A673 (cell line): ENCODE results near the gene WDR19. TPM values are rescaled to one million over a fixed set of nuclear protein-coding genes. Genes with fewer than 3 reads are reported as not detected.
"Not testable (repeated sequence)": the region's sequence is repeated elsewhere in the genome, so short reads cannot be mapped to it uniquely, and the experiment has no call there.

Experiments used
- BruUV-seq: library from RNA; stranded (reverse); fragments of 400-500 nt; replicated peaks from 2 replicates; lab custom pipeline; 2021; lab: Mats Ljungman, UMichigan
- CTCF ChIA-PET: fragments of 300-600 bp; sonication (Branson Sonifier 250); formaldehyde crosslinking; loops from one replicate; lab custom pipeline; 2022; ENCODE audit warnings: antibody characterized with exemption; lab: Charles Lee
- POLR2A ChIA-PET: fragments of 300-600 bp; sonication (Branson Sonifier 250); formaldehyde crosslinking; loops from one replicate; lab custom pipeline; 2022; ENCODE audit warnings: antibody characterized with exemption; ENCODE audit not compliant: low non-redundant PET; lab: Charles Lee
- DNase-seq: peaks from one replicate; pipeline ENCODE4 v3.0.0-alpha.2; 2015; ENCODE audit warnings: low spot score
- H3K27ac ChIP-seq: fragments of 200-600 bp; sonication (generic); 2 replicates; pipeline ENCODE4 v1.5.1; 2016; ENCODE audit warnings: mixed run types, low read depth, mild to moderate bottlenecking, mixed read lengths, antibody characterized with exemption, low read length; ENCODE audit not compliant: poor library complexity, severe bottlenecking
- H3K27me3 ChIP-seq: fragments of 200-600 bp; sonication (generic); replicated peaks from 2 replicates; pipeline ENCODE4 v1.6.1; 2017; ENCODE audit warnings: mixed run types, low read depth, mild to moderate bottlenecking, mixed read lengths, antibody characterized with exemption, low read length; ENCODE audit not compliant: insufficient read depth, poor library complexity
- H3K36me3 ChIP-seq: fragments of 200-600 bp; sonication (generic); 2 replicates; pipeline ENCODE4 v1.6.1; 2016; ENCODE audit warnings: mixed run types, mild to moderate bottlenecking, mixed read lengths, antibody characterized with exemption, low read length; ENCODE audit not compliant: insufficient read depth, poor library complexity, severe bottlenecking
- H3K4me1 ChIP-seq: fragments of 200-600 bp; sonication (generic); 2 replicates; pipeline ENCODE4 v1.6.1; 2017; ENCODE audit warnings: mixed run types, mild to moderate bottlenecking, mixed read lengths, antibody characterized with exemption, low read length; ENCODE audit not compliant: insufficient read depth, poor library complexity, severe bottlenecking
- H3K4me3 ChIP-seq: fragments of 200-600 bp; sonication (generic); 2 replicates; pipeline ENCODE4 v1.5.1; 2016; ENCODE audit warnings: low read depth, mixed run types, mild to moderate bottlenecking, mixed read lengths, low read length; ENCODE audit not compliant: poor library complexity, severe bottlenecking
- H3K9me3 ChIP-seq: fragments of 200-600 bp; sonication (generic); 2 replicates; pipeline ENCODE4 v1.6.1; 2016; ENCODE audit warnings: mixed run types, low read depth, mild to moderate bottlenecking, mixed read lengths, antibody characterized with exemption, low read length; ENCODE audit not compliant: poor library complexity, severe bottlenecking
- CTCF ChIP-seq: fragments of 300-800, 200-600 bp; sonication (generic); conservative IDR thresholded peaks from 2 replicates; pipeline ENCODE4 v1.5.1; 2017; ENCODE audit warnings: low read depth, mild to moderate bottlenecking, antibody characterized with exemption, low read length, moderate library complexity, mixed read lengths
- EZH2 ChIP-seq: fragments of 200-600 bp; sonication (generic); IDR thresholded peaks from 2 replicates; pipeline ENCODE4 v1.6.1; 2017; ENCODE audit warnings: borderline replicate concordance, low read depth, mild to moderate bottlenecking, mixed read lengths, antibody characterized with exemption, low read length; ENCODE audit not compliant: poor library complexity, severe bottlenecking
- intact Hi-C: fragments of 100-400 bp; cut with micrococcal nuclease; formaldehyde crosslinking; loops from one replicate; pipeline ENCODE4 v1.10.0; 2022; ENCODE audit not compliant: unreplicated experiment
- total RNA-seq: library from RNA; stranded (reverse); gene quantifications from 2 replicates; pipeline ENCODE4 v1.2.3, GENCODE V29; 2021

Gene WDR19
- total RNA-seq, 1 experiment from 2014 or later, result 33.7 TPM

GRCh38 chr4:39170301-39170700 lies 12.0 kb upstream of the WDR19 start:
- H3K27ac ChIP-seq, result no peak overlapping the region
- ChIA-PET POLR2A (no interaction called here), CTCF (no interaction called here)
- no TSS peak for BruUV-seq
- H3K4me1 ChIP-seq, result no peaks in the 10 kb centered on the region
- intact Hi-C loops, result no loop called here
- H3K36me3 ChIP-seq, result no peaks in the 10 kb centered on the region
- no peak for DNase-seq
- H3K27me3 ChIP-seq, result peaks cover 2% of the 10 kb centered on the region
- TF ChIP-seq CTCF, result no peak
- no peak for TF ChIP-seq EZH2
- no peaks in the 10 kb centered on the region for H3K9me3 ChIP-seq
- H3K4me3 ChIP-seq, result no peak overlapping the region

GRCh38 chr4:39178706-39179105 lies 3.6 kb upstream of the WDR19 start:
- H3K4me1 ChIP-seq, result peaks cover 8% of the 10 kb centered on the region
- H3K9me3 ChIP-seq, result no peaks in the 10 kb centered on the region
- peaks cover 5% of the 10 kb centered on the region for H3K27me3 ChIP-seq
- H3K4me3 ChIP-seq, result no peak overlapping the region
- no TSS peak for BruUV-seq
- DNase-seq, result no peak
- intact Hi-C loops, result no loop called here
- H3K27ac ChIP-seq, result no peak overlapping the region
- no peak for TF ChIP-seq EZH2
- TF ChIP-seq CTCF, result no peak
- ChIA-PET CTCF (no interaction called here), POLR2A (no interaction called here)
- no peaks in the 10 kb centered on the region for H3K36me3 ChIP-seq

- Histone ChIP-seq H3K4me1 (peaks cover 8% of the 10 kb centered on the region), H3K27ac (no peak overlapping the region), H3K27me3 (peaks cover 5% of the 10 kb centered on the region), H3K4me3 (no peak overlapping the region), H3K36me3 (no peaks in the 10 kb centered on the region), H3K9me3 (no peaks in the 10 kb centered on the region)
- no peak for TF ChIP-seq CTCF
- TF ChIP-seq EZH2, result no peak
- ChIA-PET CTCF (no interaction called here), POLR2A (interaction anchor here (0.6 kb wide), 1 partner anchor 14 kb away, joined by 3 read pairs; no protein-coding TSS in a partner anchor)
- intact Hi-C loops, result no loop called here
- BruUV-seq, result no TSS peak
- no peak for DNase-seq
Measured at GRCh38 chr4:39179681-39180080, 2.6 kb upstream of the WDR19 start.

- H3K27ac ChIP-seq, POLR2A ChIA-PET, CTCF ChIA-PET, intact Hi-C loops, H3K4me3 ChIP-seq, BruUV-seq, H3K9me3 ChIP-seq, DNase-seq, H3K27me3 ChIP-seq, H3K36me3 ChIP-seq, H3K4me1 ChIP-seq: not testable (repeated sequence)
Measured at GRCh38 chr4:39180629-39181028, 1.7 kb upstream of the WDR19 start.
